HG03558 (cell line): ENCODE results near the gene BLOC1S3.
A peak's percentile ranks its signal among the peaks of the same experiment; 100 is the strongest.

Experiments used
- ATAC-seq: cut with Tn5 transposase; IDR thresholded peaks from one replicate; pipeline ENCODE4 v1.9.1; 2021; ENCODE audit warnings: moderate number of reproducible peaks; ENCODE audit not compliant: unreplicated experiment; ENCODE audit errors: extremely low read depth

BLOC1S3 gene

DNA sequence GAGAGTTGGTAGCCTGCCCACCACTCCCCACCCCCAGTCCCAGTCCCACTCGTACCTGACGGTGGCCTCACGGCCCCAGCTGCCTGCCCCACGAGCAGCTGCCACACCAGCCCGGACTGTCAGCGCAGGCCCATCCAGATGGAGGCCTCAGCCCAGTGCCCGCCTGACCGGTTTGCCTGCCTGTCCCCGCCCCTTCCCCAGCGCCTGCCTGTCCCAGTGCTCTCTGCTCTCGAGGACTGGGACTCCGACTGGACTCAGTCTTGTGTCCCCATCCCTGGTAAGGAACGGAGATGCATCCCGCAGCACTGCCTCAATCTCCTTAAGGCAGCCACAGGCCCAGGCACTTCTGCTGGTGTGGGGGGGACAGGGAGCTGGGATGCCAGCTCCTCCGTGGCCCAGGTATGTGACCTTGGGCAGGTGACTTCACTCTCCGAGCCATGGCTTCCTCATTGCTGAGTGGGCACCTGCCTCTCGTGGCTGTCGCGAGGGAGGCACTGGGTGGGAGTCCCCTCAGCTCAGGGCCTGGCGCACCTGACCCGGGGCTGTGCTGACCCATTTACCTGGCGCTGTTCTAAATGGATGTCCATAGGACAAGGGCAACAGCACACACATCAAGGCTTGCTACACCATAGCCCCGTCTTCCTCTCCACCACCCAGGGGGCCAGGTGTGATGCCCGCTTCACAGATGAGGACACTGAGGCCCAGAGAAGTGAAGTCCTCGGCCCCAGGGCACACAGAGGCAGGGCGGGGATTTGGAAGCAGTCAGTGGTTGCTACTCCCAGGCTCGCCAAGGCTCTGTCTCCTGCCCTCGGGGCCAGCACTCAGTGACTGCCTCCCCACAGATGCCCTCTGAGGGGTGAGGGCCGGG lies 17.5 kb upstream of the BLOC1S3 start, which contains the start of gene NKPD1:
NKPD1 (minus strand) TSS at position 113 of the 868 bp plus-strand sequence. CDS start 832 bp downstream, outside the sequence.
- no peak for ATAC-seq

- ATAC-seq, result no peak
Measured at GRCh38 chr19:45161738-45162607, 16.6 kb upstream of the BLOC1S3 start.

DNA sequence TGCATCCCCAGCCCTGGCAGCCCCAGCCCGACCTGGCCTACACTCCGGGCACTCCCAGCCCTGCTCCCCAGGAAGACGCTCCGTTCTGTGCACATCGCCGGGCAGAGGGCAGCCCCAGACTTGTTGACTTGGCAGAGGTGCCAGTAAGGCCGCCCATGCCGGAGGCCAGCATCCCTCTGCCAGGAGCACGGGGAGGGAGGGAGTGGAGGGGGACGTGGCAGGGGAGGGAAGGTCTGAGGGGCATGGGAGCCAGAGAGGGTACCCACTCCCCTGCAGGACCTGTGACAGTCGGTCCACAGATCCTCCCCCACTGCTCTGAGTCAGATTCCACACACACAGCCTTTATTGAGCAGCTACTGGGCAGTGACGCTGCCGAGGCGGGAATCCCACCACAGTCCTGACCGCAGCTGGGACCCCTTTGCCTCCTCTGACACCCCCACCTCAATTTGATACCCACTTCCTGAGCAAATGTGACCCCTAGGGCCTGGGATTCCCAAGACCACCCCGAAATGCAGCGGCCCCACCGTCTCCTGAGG lies 15.9 kb upstream of the BLOC1S3 start:
- no peak for ATAC-seq

GRCh38 chr19:45163156-45163555 lies 15.4 kb upstream of the BLOC1S3 start:
- no peak for ATAC-seq

- no peak for ATAC-seq
Measured at GRCh38 chr19:45163751-45164460, 14.7 kb upstream of the BLOC1S3 start.

DNA sequence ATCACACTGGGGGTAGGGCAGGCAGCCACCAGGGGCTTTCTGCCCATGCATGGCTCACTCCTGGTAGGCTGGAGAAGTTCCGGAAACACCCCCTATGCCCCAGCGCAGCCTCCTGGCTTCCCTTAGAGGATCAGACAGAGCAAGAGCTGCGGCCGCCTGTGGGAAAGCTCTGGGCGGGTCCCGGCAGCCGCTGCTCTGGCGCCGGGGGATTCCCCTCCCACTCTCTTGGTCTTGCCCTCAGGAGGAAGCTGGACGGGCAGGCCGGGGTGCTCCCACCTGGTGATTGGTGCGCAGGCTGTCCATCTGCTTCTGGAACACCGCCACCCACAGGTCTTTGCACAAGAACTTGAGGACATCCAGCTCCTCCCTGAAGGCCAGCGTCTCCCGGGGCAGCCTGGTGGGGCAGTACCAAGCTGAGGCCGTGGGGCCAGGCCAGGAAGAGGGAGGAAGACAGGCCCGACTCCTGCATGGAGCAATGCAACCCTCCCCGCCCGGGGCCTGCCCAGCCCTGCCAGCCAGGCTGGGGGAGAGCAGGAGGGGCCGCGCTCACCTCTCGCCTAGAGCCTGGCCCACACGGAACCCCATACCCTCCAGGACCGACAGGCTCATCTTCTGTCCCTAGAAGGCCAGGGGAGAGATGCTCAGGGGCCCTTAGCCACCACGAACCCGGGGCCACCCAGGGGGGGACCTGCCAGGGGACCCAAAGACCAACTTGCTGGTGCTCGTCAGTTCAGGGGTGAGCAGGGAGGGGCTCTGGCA lies 13.8 kb upstream of the BLOC1S3 start:
- peak; percentile 66 for ATAC-seq

DNA sequence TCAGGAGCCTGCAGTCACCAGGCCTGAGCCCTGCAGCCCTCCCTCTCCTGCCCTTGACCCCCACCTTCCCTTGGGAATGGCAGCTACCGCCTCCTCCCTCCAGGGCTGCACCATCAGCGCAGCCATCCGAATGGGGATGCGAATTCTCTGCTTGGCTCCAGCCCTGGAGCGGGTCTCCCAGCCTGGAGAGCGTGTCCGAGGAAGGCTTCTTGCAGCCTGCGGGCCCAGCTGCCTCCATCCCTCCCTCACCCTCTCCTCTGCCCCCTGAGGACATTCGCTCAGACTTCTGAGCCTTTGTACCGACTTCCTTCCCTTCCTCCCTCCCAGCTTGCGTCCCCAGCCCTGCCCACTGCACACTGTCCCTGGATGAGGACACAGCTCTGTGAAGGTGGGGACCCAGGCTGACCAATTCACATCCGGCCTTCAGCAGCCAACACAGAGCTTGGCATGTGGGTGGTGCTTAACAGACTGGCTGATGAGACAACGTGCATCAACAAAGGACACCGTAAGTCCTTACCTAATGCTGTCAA lies 11.8 kb upstream of the BLOC1S3 start:
- no peak for ATAC-seq

DNA sequence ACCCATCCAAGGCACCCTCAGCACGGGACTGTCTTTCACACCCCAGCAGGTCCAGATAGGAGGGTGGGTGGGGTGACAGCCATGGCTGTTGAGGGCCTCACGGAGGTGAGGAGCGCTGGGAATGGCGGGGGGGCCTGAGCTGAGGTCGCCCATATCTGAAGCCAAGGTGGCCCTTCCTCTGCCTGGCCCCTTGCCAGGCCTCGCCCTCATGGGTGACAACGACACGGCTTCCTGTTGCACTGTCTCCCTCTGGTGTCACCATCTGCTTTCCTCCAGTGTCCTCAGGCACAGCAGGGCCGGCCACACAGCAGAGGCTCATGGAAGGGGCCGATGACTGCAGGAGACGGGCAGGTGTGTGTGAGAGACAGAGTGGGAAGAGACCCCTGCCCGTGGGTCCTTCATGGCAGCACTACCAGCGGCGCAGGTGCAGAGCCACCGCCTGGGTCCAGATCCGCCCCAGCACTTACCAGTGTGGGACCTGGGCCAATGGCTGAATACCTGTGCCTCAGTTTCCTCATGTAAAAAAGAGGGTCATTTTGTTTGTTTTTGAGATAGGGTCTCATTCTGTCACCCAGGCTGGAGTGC lies 9.7 kb upstream of the BLOC1S3 start:
- ATAC-seq, result no peak

GRCh38 chr19:45169602-45170001 lies 9.0 kb upstream of the BLOC1S3 start:
- no peak for ATAC-seq

DNA sequence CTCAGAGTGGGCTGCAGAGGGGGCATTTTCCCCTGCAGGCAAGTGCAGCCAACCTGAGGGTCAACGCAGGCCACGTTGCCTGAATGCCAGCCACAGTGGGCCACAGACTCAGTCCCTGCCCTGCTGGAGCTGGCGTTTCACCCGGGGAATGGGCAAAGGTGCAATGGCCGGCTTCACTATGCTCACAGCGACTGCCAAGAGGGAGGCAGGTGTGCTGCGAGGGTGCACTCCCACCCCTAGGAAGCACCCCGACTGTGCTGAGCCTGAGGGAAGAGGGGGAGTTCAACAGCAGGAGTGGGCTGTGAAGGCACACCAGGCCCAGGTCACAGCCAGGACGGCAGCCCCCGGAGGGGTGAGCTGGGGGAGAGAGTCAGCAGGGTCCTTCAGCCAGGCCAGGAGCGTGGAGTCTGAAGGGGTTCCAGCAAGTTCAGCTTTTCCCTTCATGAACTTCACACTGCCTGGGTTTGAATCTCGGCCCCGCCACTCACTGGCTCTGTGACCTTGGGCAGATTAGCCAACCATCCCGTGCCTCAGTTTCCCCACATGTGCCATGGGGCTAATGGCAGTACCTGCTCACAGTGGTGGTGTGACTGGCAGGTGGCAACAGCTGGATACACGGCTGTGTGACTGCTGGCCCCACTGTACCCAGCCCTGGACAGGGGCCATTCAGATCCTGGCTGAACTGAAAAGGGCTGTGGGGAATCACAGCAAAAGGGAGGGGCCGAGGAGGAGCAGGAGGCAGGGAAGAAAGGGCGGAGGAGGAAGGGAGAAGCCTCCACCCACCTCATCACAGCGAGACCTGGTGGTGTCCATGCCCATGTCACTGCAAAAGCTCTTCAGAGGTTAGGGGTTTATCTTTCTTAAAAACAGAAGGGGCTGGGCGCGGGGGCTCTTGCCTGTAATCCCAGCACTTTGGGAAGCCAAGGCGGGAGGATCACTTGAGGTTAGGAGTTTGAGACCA lies 8.2 kb upstream of the BLOC1S3 start:
- no peak for ATAC-seq

GRCh38 chr19:45171211-45171623 lies 7.4 kb upstream of the BLOC1S3 start:
- no peak for ATAC-seq

GRCh38 chr19:45172173-45172572 lies 6.4 kb upstream of the BLOC1S3 start:
- ATAC-seq, result no peak

- no peak for ATAC-seq
Measured at GRCh38 chr19:45172611-45173208, 5.9 kb upstream of the BLOC1S3 start.

DNA sequence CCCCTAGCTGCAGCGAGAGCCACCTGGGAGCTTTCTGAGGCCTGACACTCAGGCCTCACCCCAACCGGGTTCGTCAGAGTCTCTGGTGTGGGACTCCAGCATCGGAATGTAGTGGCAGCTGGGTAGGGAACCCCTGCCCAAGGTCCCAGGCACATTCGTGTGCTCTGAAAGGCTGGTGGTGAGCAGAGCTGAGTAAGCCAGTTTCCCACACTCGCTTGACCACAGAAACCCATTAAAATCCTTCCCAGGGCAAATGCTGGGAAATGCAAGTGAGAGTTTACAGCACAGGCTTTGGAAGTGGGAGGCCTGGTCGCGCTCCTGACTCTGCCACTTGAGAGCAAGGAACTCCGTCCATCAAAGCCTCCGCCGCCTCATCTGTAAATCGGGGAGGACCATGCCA lies 4.8 kb upstream of the BLOC1S3 start:
- no peak for ATAC-seq

DNA sequence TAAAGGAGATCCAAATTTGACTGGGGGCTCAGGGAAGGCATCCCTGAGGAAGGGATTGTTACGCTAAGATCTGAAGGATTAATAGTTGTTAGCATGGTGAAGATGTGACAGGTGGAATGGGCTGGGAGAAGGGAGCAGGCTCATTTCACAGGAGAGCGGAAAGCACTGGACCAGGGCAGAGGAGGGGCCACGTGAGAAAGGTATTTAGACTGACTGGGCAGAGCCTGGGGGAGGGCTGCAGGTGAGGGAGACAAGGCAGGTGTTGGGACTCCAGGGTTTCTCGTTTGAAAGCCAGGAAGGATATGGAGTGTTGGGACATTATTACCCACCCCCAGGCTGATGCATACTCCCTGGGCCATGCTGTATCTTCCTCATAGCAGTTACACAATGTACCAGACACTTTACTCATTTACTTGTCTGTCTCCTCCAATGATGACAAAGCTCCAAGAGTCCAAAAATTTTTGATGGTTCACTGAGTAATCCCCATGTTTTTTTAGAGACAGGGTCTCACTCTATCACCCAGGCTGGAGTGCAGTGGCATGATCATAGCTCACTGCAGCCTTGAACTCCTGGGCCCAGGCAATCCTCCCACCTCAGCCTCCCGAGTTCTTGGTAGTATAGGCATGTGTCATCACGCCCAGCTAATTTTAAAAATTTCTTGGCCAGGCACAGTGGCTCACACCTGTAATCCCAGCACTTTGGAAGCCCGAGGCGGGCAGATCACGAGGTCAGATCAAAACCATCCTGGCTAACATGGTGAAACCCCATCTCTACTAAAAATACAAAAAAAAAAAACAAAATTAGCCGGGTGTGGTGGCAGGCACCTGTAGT lies 2.9 kb upstream of the BLOC1S3 start:
- no peak for ATAC-seq

DNA sequence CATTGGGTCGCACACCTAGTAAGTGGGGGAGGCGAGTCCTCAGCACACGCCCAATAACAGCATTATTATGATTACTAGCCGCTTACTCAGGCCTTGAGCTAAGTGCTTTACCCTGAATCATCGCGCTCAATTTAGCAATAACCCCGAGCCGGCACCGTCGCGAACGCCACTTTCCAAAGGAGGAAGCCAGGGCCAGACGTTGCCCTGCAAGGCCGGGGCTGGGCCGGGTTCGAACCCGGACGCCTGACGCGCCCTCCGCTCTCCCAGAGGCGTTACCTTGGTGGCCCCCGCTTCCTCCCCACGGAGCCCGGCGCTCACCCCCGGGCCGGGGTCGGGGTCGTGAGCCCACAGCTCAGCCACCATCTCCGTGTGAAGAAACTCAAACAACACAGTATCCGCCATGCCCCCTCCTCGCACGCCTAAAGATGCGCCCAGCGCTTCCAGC lies 745 bp upstream of the BLOC1S3 start, which contains the start of gene TRAPPC6A:
TRAPPC6A (minus strand) TSS at position 421 of the 445 bp plus-strand sequence; CDS start at position 402, 19 bp downstream.
- no peak for ATAC-seq
